Raji (cell line): ENCODE data around the gene FARP1.

ENCODE experiments used
- POLR2A ChIP-seq: IDR thresholded peaks from 2 replicates; pipeline ENCODE4 v1.6.1; 2011; ENCODE audit warnings: low read depth, low read length, control low read depth; ENCODE audit not compliant: insufficient read depth

FARP1 gene

GRCh38 chr13:98443329-98443728 lies 300.4 kb downstream of the FARP1 start:
- TF ChIP-seq POLR2A: no peak

GRCh38 chr13:98443800-98444325 lies 301.0 kb downstream of the FARP1 start:
- no peak for TF ChIP-seq POLR2A

GRCh38 chr13:98444381-98444780 lies 301.5 kb downstream of the FARP1 start:
- TF ChIP-seq POLR2A: no peak

GRCh38 chr13:98445340-98446233 lies 302.7 kb downstream of the FARP1 start:
- no peak for TF ChIP-seq POLR2A

GRCh38 chr13:98446234-98446621 lies 303.3 kb downstream of the FARP1 start:
- TF ChIP-seq POLR2A: no peak

- TF ChIP-seq POLR2A: no peak
Observed at GRCh38 chr13:98447130-98447529, 304.2 kb downstream of the FARP1 start.

DNA sequence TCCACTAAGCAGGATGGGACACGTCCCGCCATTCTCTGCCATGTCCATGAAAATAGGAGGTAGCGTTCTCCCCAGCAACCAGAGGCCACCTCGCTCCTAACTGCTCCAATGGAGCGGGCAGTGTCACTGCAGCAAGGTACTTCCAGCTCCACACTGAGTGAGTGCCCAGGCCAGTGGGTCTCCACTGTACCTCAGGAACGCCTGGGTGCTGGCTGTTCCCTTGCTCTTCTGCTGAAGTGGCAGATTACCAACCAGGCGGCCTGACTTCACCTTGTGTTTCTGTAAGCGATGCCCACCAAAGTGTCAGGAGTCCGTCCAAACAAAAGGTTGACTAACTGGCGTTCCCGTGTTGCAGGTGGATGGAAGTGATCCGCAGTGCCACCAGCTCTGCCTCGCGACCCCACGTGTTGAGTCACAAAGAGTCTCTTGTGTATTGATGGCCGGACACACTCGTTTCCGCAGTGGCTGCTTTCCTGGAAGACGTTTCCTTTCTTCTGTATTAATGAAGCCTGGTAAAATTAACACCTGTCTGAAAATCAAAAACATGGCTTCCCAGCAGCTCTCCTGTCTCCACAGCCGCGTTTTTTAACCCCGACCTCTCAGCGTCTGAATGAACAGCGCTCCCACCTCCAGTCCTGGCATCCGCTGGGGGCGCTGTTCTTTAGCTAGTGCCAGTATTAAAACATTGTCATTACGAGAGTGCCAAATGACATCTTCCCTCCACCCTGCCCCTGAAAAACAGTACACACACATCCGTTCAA lies 305.2 kb downstream of the FARP1 start:
- no peak for TF ChIP-seq POLR2A

- TF ChIP-seq POLR2A: no peak
Observed at GRCh38 chr13:98448642-98448928, 305.7 kb downstream of the FARP1 start.

DNA sequence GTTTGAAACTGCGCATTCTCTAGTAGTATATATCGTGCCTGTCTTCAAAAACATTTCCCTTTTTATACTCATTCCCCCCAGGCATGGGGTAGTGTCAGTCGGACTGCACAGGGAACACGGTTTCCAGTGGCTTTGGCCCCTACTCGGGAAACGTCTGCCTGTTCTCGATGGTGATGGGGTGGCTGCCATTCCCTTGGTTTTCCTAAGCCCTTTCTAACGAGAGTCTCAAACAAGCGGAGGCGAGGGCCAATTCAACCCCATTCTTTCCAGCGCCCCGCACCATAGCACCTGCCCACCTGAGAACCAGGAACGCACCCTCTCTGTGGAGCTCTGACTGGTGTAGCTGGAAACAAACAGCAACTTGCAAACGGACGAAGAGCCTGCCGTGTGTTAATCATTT lies 306.4 kb downstream of the FARP1 start:
- TF ChIP-seq POLR2A: no peak

- no peak for TF ChIP-seq POLR2A
Observed at GRCh38 chr13:98450026-98450425, 307.1 kb downstream of the FARP1 start.

- TF ChIP-seq POLR2A: no peak
Observed at GRCh38 chr13:98450539-98451111, 307.7 kb downstream of the FARP1 start.

GRCh38 chr13:98451676-98452470 lies 309.0 kb downstream of the FARP1 start:
- no peak for TF ChIP-seq POLR2A

- no peak for TF ChIP-seq POLR2A
Observed at GRCh38 chr13:98452851-98453843, 310.3 kb downstream of the FARP1 start.

DNA sequence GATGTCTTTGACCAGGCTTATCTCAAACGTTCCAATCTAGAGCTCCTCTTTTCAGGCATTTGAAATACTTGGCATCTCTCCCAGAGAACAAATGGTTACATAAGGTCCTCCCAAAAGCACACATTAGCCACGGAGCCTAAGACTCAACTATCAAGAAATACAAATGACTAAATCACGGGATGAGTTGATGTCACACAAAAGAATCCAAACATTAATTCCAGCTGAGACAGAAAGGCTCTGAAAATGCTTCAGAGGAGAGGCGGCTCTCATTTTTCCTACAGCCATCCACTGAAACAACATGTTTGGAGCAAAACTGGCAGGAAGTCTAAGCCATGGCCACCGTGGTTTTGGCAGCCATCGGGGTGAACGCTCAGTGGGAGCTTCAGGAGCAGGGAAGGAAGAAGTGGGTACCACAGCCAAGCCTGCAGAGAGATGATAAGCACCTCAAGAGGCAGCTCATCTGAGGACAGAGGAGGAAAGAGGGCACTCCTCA lies 311.5 kb downstream of the FARP1 start:
- TF ChIP-seq POLR2A: no peak
